ENCODE measurements around the gene SLC29A4. TPM values are rescaled to one million over a fixed set of nuclear protein-coding genes. Genes with fewer than 3 reads are reported as not detected.

The SLC29A4 gene
- total RNA-seq, 1 experiment from 2014 or later, result 24.5 TPM

DNA sequence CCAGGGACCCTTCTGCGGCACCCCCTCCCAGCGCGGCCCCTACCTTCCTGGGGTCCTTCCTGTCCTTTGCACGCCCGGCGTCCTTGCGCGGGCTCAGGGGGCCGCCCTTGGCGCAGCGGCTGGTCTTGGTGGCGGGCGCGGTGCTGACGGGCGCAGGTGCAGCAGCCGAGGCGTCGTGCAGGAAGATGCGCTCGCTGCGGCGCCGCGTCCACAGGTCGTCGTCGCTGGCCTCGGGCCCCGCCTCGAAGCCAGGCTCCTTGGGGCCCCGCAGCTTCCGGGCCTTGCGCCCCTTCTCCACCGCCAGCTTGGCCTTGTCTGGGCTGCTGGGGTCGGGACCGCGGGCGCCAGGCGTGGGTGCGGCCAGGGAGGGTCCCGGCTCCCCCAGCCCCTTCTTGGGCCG, 49.8 kb downstream of the SLC29A4 start:
- BruUV-seq (replicated peaks), result no TSS peak
- Histone ChIP-seq H3K9me3 (ENCODE audit: control insufficient read depth in 1 of 2, insufficient read depth in 1 of 2, low read depth in 1 of 2, low read length in 2 of 2) (no peaks in the 10 kb centered on the region), H3K27me3 (ENCODE audit: insufficient read depth, low read length) (no peaks in the 10 kb centered on the region), H3K4me3 (replicated peaks in 1 of 2; ENCODE audit: low read depth in 1 of 2, low read length in 2 of 2) (no peak overlapping the region), H4K20me1 (ENCODE audit: insufficient read depth) (no peaks in the 10 kb centered on the region), H3K79me2 (ENCODE audit: insufficient read depth, low read length) (peaks cover 5% of the 10 kb centered on the region; the same call in 1 of the 2 replicates), H3K36me3 (ENCODE audit: control insufficient read depth in 1 of 2, insufficient read depth in 2 of 2, low read length in 2 of 2) (peaks cover 9 to 10% of the 10 kb centered on the region in 2 experiments), H3K9ac (ENCODE audit: low read length) (no peak overlapping the region), H3K4me1 (ENCODE audit: control insufficient read depth in 1 of 2, insufficient read depth in 2 of 2, low read length in 2 of 2) (no peaks in the 10 kb centered on the region), H3K9me2 (ENCODE audit: insufficient read depth) (no peaks in the 10 kb centered on the region), H2AFZ (ENCODE audit: low read depth, low read length, poor library complexity, severe bottlenecking) (no peak overlapping the region), H3K4me2 (ENCODE audit: low read length) (no peak overlapping the region), H3K27ac (ENCODE audit: low read depth, low read length) (no peak overlapping the region)
- TF ChIP-seq, protein P1, sequence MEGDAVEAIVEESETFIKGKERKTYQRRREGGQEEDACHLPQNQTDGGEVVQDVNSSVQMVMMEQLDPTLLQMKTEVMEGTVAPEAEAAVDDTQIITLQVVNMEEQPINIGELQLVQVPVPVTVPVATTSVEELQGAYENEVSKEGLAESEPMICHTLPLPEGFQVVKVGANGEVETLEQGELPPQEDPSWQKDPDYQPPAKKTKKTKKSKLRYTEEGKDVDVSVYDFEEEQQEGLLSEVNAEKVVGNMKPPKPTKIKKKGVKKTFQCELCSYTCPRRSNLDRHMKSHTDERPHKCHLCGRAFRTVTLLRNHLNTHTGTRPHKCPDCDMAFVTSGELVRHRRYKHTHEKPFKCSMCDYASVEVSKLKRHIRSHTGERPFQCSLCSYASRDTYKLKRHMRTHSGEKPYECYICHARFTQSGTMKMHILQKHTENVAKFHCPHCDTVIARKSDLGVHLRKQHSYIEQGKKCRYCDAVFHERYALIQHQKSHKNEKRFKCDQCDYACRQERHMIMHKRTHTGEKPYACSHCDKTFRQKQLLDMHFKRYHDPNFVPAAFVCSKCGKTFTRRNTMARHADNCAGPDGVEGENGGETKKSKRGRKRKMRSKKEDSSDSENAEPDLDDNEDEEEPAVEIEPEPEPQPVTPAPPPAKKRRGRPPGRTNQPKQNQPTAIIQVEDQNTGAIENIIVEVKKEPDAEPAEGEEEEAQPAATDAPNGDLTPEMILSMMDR (IDR thresholded peaks at IDR 0.05 in 2 of 3, conservative IDR thresholded peaks at IDR 0.05 in 1 of 3; ENCODE audit: borderline replicate concordance in 1 of 3, insufficient read depth in 1 of 3, low read depth in 2 of 3, low read length in 2 of 3), result no peak
- TF ChIP-seq, protein P2, sequence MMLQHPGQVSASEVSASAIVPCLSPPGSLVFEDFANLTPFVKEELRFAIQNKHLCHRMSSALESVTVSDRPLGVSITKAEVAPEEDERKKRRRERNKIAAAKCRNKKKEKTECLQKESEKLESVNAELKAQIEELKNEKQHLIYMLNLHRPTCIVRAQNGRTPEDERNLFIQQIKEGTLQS (IDR thresholded peaks at IDR 0.05), result no peak
- TF ChIP-seq RAD21 (IDR thresholded peaks at IDR 0.05; ENCODE audit: low read depth) (no peak), JUND (IDR thresholded peaks at IDR 0.05) (no peak), EZH2 (IDR thresholded peaks at IDR 0.05) (no peak), ZFX (IDR thresholded peaks at IDR 0.05) (no peak), POLR2AphosphoS5 (IDR thresholded peaks at IDR 0.05; ENCODE audit: low read depth, low read length) (no peak), TCF7L2 (IDR thresholded peaks at IDR 0.05; ENCODE audit: borderline replicate concordance, extremely low read depth, insufficient read depth, insufficient read length) (no peak), ELF1 (IDR thresholded peaks at IDR 0.05; ENCODE audit: borderline replicate concordance, low read depth) (no peak), CBX3 (IDR thresholded peaks at IDR 0.05; ENCODE audit: low read depth) (no peak), SRF (IDR thresholded peaks at IDR 0.05; ENCODE audit: low read depth) (no peak), POLR2A (IDR thresholded peaks at IDR 0.05; ENCODE audit: borderline replicate concordance, extremely low read depth, insufficient read depth, insufficient read length) (no peak), SP1 (IDR thresholded peaks at IDR 0.05; ENCODE audit: low read depth) (no peak), YY1 (IDR thresholded peaks at IDR 0.05; ENCODE audit: extremely low read depth, insufficient replicate concordance, low read depth, low read length) (no peak)
- TF ChIP-seq, protein P3, sequence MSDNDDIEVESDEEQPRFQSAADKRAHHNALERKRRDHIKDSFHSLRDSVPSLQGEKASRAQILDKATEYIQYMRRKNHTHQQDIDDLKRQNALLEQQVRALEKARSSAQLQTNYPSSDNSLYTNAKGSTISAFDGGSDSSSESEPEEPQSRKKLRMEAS (IDR thresholded peaks at IDR 0.05), result no peak
- TF ChIP-seq, protein P4, sequence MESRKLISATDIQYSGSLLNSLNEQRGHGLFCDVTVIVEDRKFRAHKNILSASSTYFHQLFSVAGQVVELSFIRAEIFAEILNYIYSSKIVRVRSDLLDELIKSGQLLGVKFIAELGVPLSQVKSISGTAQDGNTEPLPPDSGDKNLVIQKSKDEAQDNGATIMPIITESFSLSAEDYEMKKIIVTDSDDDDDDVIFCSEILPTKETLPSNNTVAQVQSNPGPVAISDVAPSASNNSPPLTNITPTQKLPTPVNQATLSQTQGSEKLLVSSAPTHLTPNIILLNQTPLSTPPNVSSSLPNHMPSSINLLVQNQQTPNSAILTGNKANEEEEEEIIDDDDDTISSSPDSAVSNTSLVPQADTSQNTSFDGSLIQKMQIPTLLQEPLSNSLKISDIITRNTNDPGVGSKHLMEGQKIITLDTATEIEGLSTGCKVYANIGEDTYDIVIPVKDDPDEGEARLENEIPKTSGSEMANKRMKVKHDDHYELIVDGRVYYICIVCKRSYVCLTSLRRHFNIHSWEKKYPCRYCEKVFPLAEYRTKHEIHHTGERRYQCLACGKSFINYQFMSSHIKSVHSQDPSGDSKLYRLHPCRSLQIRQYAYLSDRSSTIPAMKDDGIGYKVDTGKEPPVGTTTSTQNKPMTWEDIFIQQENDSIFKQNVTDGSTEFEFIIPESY (IDR thresholded peaks at IDR 0.05; ENCODE audit: extremely low read depth, insufficient replicate concordance, low read length), result no peak
- TF ChIP-seq, protein P5, sequence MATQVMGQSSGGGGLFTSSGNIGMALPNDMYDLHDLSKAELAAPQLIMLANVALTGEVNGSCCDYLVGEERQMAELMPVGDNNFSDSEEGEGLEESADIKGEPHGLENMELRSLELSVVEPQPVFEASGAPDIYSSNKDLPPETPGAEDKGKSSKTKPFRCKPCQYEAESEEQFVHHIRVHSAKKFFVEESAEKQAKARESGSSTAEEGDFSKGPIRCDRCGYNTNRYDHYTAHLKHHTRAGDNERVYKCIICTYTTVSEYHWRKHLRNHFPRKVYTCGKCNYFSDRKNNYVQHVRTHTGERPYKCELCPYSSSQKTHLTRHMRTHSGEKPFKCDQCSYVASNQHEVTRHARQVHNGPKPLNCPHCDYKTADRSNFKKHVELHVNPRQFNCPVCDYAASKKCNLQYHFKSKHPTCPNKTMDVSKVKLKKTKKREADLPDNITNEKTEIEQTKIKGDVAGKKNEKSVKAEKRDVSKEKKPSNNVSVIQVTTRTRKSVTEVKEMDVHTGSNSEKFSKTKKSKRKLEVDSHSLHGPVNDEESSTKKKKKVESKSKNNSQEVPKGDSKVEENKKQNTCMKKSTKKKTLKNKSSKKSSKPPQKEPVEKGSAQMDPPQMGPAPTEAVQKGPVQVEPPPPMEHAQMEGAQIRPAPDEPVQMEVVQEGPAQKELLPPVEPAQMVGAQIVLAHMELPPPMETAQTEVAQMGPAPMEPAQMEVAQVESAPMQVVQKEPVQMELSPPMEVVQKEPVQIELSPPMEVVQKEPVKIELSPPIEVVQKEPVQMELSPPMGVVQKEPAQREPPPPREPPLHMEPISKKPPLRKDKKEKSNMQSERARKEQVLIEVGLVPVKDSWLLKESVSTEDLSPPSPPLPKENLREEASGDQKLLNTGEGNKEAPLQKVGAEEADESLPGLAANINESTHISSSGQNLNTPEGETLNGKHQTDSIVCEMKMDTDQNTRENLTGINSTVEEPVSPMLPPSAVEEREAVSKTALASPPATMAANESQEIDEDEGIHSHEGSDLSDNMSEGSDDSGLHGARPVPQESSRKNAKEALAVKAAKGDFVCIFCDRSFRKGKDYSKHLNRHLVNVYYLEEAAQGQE (IDR thresholded peaks at IDR 0.05; ENCODE audit: low read depth), result no peak
- RAD21 ChIA-PET (ENCODE audit: low non-redundant PET in 1 of 2, low total read pairs in 2 of 2, uncharacterized antibody in 2 of 2, unreplicated experiment in 2 of 2), result no interaction called here
- intact Hi-C loops (cut with micrococcal nuclease), result no loop called here
- POLR2A ChIA-PET, result no interaction called here
- DNase-seq (ENCODE audit: low read depth, low spot score) (no peak), ATAC-seq (no peak)
- CTCF ChIA-PET, result no interaction called here
